Fibroblast of lung (primary cell): ENCODE measurements around the gene IGF1R. TPM values are rescaled to one million over a fixed set of nuclear protein-coding genes. Genes with fewer than 3 reads are reported as not detected.

ENCODE experiments used
- DNase-seq, 2 donors: peaks; one replicate each; pipeline versions ENCODE4 v3.0.0 to v3.0.0-alpha.2; 2010; ENCODE audit warnings: low read depth in 2 of 2
- H2AFZ ChIP-seq: 2 replicates; pipeline ENCODE4 v1.5.1; 2012; ENCODE audit warnings: low read length, control low read depth, inconsistent platforms
- H3K27ac ChIP-seq: 2 replicates; pipeline ENCODE4 v1.5.1; 2011; ENCODE audit warnings: low read length, control low read depth; ENCODE audit not compliant: insufficient read depth
- H3K27me3 ChIP-seq: 2 replicates; pipeline ENCODE4 v1.5.1; 2011; ENCODE audit warnings: mild to moderate bottlenecking, low read length; ENCODE audit not compliant: control insufficient read depth, insufficient read depth
- H3K36me3 ChIP-seq: 2 replicates; pipeline ENCODE4 v1.5.1; 2011; ENCODE audit warnings: low read length; ENCODE audit not compliant: control insufficient read depth, insufficient read depth
- H3K4me1 ChIP-seq: 2 replicates; pipeline ENCODE4 v1.5.1; 2011; ENCODE audit warnings: low read length; ENCODE audit not compliant: control insufficient read depth, insufficient read depth; ENCODE audit errors: extremely low read depth
- H3K4me2 ChIP-seq: 2 replicates; pipeline ENCODE4 v1.5.1; 2011; ENCODE audit warnings: low read length, control low read depth; ENCODE audit not compliant: insufficient read depth; ENCODE audit errors: extremely low read depth
- H3K4me3 ChIP-seq, 4 experiments: fragments of 200-600 bp in 1 of 4; sonication (generic) in 1 of 4; replicated peaks in 1 of 4; 2 replicates each; pipeline ENCODE4 v1.5.1; 2011 to 2016; ENCODE audit warnings: low read length in 4 of 4, low read depth in 3 of 4, mild to moderate bottlenecking in 3 of 4, control low read depth in 2 of 4, inconsistent platforms in 1 of 4, mixed read lengths in 1 of 4; ENCODE audit not compliant: insufficient read depth in 1 of 4; ENCODE audit errors: control extremely low read depth in 1 of 4
- H3K79me2 ChIP-seq: 2 replicates; pipeline ENCODE4 v1.5.1; 2012; ENCODE audit warnings: mild to moderate bottlenecking, low read length, inconsistent platforms; ENCODE audit not compliant: control insufficient read depth, insufficient read depth
- H3K9ac ChIP-seq: 2 replicates; pipeline ENCODE4 v1.5.1; 2011; ENCODE audit warnings: mild to moderate bottlenecking, low read length, control low read depth; ENCODE audit not compliant: insufficient read depth
- H3K9me3 ChIP-seq: 2 replicates; pipeline ENCODE4 v1.5.1; 2012; ENCODE audit warnings: low read depth, low read length; ENCODE audit not compliant: control insufficient read depth, insufficient read depth
- H4K20me1 ChIP-seq: 2 replicates; pipeline ENCODE4 v1.5.1; 2011; ENCODE audit warnings: low read length; ENCODE audit not compliant: control insufficient read depth, insufficient read depth; ENCODE audit errors: extremely low read depth
- EZH2 ChIP-seq: IDR thresholded peaks from 2 replicates; pipeline ENCODE4 v1.5.1; 2012; ENCODE audit warnings: low read length, control low read depth, mild to moderate bottlenecking; ENCODE audit errors: missing control alignments
- polyA plus RNA-seq, 2 donors: library from polyadenylated mRNA; depleted of rRNA in 1 of 2; stranded (reverse) in 1 of 2; unstranded in 1 of 2; fragments of >200 nt; gene quantifications; 2 replicates each; pipeline ENCODE4 v1.2.1, GENCODE V29; 2011 to 2012; ENCODE audit warnings: missing spikeins in 1 of 2
- total RNA-seq: library from RNA; depleted of rRNA; stranded (reverse); fragments of >200 nt; gene quantifications from 2 replicates; pipeline ENCODE4 v1.2.1, GENCODE V29; 2014
- TF ChIP-seq, protein P1 (sequence below), 2 donors: IDR thresholded peaks in 1 of 2; conservative IDR thresholded peaks in 1 of 2; 1 replicate in 1 of 2; 2 replicates in 1 of 2; pipeline ENCODE4 v1.5.1; 2011 to 2012; ENCODE audit warnings: low read length in 2 of 2, control low read depth in 1 of 2, inconsistent platforms in 1 of 2, low read depth in 1 of 2, mild to moderate bottlenecking in 1 of 2

The IGF1R gene
- total and polyA plus RNA-seq, 2 donors (not counting 1 experiment from before 2014, with no cell fraction given): 14.6 to 28.6 TPM

DNA sequence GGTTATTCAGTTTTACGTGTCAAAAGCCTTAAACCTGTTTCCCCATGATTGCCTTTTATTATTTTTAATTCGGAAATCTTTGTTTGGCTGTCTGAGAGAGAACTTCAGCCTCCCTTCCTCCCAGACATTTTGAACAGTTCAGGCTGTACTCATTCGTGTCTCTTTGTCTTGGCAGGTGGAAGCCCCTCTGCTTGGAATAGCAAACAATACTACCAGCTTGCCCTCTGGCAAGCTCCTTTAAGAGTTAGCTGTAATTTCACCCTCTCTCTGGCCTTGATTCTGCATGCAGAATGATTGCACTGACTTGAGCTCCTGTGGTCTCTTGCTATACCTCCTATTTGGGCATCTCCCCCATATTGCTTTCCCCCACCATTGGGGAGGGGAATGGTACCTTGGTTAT lies 11.7 kb downstream of the IGF1R start:
- Histone ChIP-seq H3K79me2 (peaks cover 73% of the 10 kb centered on the region), H3K27me3 (no peaks in the 10 kb centered on the region), H3K9ac (no peak overlapping the region), H3K4me1 (no peaks in the 10 kb centered on the region), H3K36me3 (no peaks in the 10 kb centered on the region), H3K4me3 (no peak overlapping the region), H3K27ac (no peak overlapping the region), H2AFZ (no peak overlapping the region), H3K4me2 (no peak overlapping the region), H3K9me3 (no peaks in the 10 kb centered on the region), H4K20me1 (peaks cover 4% of the 10 kb centered on the region)
- DNase-seq: no peak
- no peak for TF ChIP-seq EZH2
- TF ChIP-seq, protein P1, sequence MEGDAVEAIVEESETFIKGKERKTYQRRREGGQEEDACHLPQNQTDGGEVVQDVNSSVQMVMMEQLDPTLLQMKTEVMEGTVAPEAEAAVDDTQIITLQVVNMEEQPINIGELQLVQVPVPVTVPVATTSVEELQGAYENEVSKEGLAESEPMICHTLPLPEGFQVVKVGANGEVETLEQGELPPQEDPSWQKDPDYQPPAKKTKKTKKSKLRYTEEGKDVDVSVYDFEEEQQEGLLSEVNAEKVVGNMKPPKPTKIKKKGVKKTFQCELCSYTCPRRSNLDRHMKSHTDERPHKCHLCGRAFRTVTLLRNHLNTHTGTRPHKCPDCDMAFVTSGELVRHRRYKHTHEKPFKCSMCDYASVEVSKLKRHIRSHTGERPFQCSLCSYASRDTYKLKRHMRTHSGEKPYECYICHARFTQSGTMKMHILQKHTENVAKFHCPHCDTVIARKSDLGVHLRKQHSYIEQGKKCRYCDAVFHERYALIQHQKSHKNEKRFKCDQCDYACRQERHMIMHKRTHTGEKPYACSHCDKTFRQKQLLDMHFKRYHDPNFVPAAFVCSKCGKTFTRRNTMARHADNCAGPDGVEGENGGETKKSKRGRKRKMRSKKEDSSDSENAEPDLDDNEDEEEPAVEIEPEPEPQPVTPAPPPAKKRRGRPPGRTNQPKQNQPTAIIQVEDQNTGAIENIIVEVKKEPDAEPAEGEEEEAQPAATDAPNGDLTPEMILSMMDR (conservative IDR thresholded peaks at IDR 0.05 in 1 of 2, IDR thresholded peaks at IDR 0.05 in 1 of 2; ENCODE audit: low read depth in 1 of 2, low read length in 2 of 2): no peak

DNA sequence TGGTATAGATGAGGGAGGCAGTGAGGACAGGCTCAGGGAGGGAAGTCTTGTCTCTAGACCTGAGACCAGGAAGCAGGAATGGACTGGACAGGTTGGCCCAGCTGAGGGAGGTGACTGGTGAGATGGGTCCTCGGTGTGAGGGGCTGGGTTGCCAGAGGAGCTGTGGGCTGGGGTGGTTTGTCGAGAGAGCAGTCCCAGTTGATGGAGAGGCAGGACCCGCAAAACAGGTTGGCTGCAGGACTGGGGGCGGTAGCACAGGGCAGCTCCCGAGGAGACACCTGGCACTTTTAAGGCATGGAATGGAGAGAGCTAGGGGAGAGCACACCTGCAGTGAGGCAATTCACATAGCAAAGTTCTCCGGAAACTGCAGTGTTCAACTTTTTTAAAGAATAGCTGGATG lies 14.7 kb downstream of the IGF1R start:
- no peaks in the 10 kb centered on the region for H3K36me3 ChIP-seq
- H2AFZ ChIP-seq: no peak overlapping the region
- no peak for DNase-seq
- peaks cover 69% of the 10 kb centered on the region for H3K79me2 ChIP-seq
- H3K4me3 ChIP-seq: no peak overlapping the region
- TF ChIP-seq EZH2: no peak
- TF ChIP-seq, protein P1 (conservative IDR thresholded peaks at IDR 0.05 in 1 of 2, IDR thresholded peaks at IDR 0.05 in 1 of 2; ENCODE audit: low read depth in 1 of 2, low read length in 2 of 2): no peak
- H3K9ac ChIP-seq: no peak overlapping the region
- H3K27ac ChIP-seq: no peak overlapping the region
- no peaks in the 10 kb centered on the region for H3K9me3 ChIP-seq
- no peaks in the 10 kb centered on the region for H3K27me3 ChIP-seq
- H3K4me2 ChIP-seq: no peak overlapping the region
- peaks cover 4% of the 10 kb centered on the region for H4K20me1 ChIP-seq
- H3K4me1 ChIP-seq: peaks cover 1% of the 10 kb centered on the region

DNA sequence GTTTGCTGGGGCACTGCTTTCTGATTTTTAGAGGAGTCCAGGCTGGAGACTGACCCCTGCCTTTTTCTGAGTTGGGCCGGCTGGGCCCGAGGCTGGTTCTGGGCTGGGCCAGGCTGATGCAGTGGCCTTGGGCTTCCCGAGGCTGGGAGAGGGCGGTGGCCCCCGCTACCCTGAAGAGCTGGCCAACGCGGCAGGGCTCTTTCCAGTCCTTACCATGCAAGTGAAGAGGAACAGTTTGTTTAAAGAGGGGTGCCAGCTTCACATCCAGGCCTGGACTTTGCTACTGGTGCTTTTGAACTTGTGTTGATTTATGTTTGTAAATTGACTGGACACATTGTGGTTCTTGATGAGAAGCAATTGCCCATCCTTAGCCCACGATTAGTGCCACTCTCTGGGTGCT lies 15.3 kb downstream of the IGF1R start:
- DNase-seq: no peak
- peaks cover 4% of the 10 kb centered on the region for H4K20me1 ChIP-seq
- H3K79me2 ChIP-seq: peaks cover 69% of the 10 kb centered on the region

More for the DNA sequence above, 15.3 kb downstream of the IGF1R start:
- Histone ChIP-seq H3K27me3 (no peaks in the 10 kb centered on the region), H3K27ac (no peak overlapping the region), H3K4me2 (no peak overlapping the region), H2AFZ (no peak overlapping the region), H3K4me3 (no peak overlapping the region), H3K9me3 (no peaks in the 10 kb centered on the region), H3K36me3 (no peaks in the 10 kb centered on the region), H3K4me1 (peaks cover 6% of the 10 kb centered on the region), H3K9ac (no peak overlapping the region)
- TF ChIP-seq, protein P1 (conservative IDR thresholded peaks at IDR 0.05 in 1 of 2, IDR thresholded peaks at IDR 0.05 in 1 of 2; ENCODE audit: low read depth in 1 of 2, low read length in 2 of 2): no peak
- no peak for TF ChIP-seq EZH2
